H1 (cell line): ENCODE results near the gene CDK5R2. TPM values are rescaled to one million over a fixed set of nuclear protein-coding genes. Genes with fewer than 3 reads are reported as not detected.
A peak's percentile ranks its signal among the peaks of the same experiment; 100 is the strongest.

Source experiments
- CTCF ChIA-PET: fragments of 300-600 bp; sonication (Branson Sonifier 250); formaldehyde crosslinking; loops from one replicate; lab custom pipeline; 2021; ENCODE audit not compliant: partially characterized antibody; lab: Charles Lee
- POLR2A ChIA-PET: fragments of 300-600 bp; sonication (Branson Sonifier 250); formaldehyde crosslinking; loops from one replicate; lab custom pipeline; 2021; ENCODE audit warnings: inconsistent platforms; ENCODE audit not compliant: partially characterized antibody; lab: Charles Lee
- DNase-seq, 2 experiments: peaks; one replicate each; pipeline versions ENCODE4 v3.0.0 to v3.0.0-alpha.2; 2010 to 2022; ENCODE audit warnings: low spot score in 2 of 2, low read depth in 1 of 2, mixed read lengths in 1 of 2
- FAIRE-seq: peaks from 2 replicates; lab custom pipeline; 2011; peaks lifted over from hg19 to GRCh38; lab: Jason Lieb, UNC
- H2AFZ ChIP-seq: 2 replicates; pipeline ENCODE4 v1.8.1; 2012; ENCODE audit warnings: low read length, inconsistent platforms
- H2AK5ac ChIP-seq: 2 replicates; pipeline ENCODE4 v1.6.1; 2013; ENCODE audit warnings: low read depth, low read length
- H2BK120ac ChIP-seq: replicated peaks from 2 replicates; pipeline ENCODE3; 2013; ENCODE audit warnings: low read depth, low read length, inconsistent platforms
- H2BK12ac ChIP-seq: 2 replicates; pipeline ENCODE4 v1.6.1; 2013; ENCODE audit warnings: low read depth, low read length
- H2BK15ac ChIP-seq: 2 replicates; pipeline ENCODE4 v1.6.1; 2013; ENCODE audit warnings: low read length
- H2BK20ac ChIP-seq: 2 replicates; pipeline ENCODE4 v1.6.1; 2013; ENCODE audit warnings: low read length
- H2BK5ac ChIP-seq: 2 replicates; pipeline ENCODE4 v1.6.1; 2013; ENCODE audit warnings: low read depth, low read length
- H3K14ac ChIP-seq: 2 replicates; pipeline ENCODE4 v1.6.1; 2013; ENCODE audit warnings: inconsistent platforms; ENCODE audit not compliant: insufficient read length
- H3K18ac ChIP-seq: 2 replicates; pipeline ENCODE4 v1.6.1; 2013; ENCODE audit warnings: low read length; ENCODE audit errors: extremely low read depth
- H3K23ac ChIP-seq: 2 replicates; pipeline ENCODE4 v1.6.1; 2013; ENCODE audit warnings: inconsistent platforms; ENCODE audit not compliant: insufficient read length
- H3K23me2 ChIP-seq: 2 replicates; pipeline ENCODE4 v1.6.1; 2013; ENCODE audit warnings: low read depth, low read length
- H3K27ac ChIP-seq: 2 replicates; pipeline ENCODE4 v1.6.1; 2011; ENCODE audit warnings: low read depth, low read length, inconsistent platforms
- H3K27me3 ChIP-seq, 4 experiments: replicated peaks in 1 of 4; 1 replicate in 1 of 4; 2 replicates in 3 of 4; pipeline versions ENCODE4 v1.6.1 to v1.8.1; 2011 to 2013; ENCODE audit warnings: low read length in 3 of 4, mild to moderate bottlenecking in 3 of 4, inconsistent platforms in 2 of 4, mixed read lengths in 2 of 4, moderate library complexity in 1 of 4; ENCODE audit not compliant: control insufficient read depth in 3 of 4, insufficient read depth in 3 of 4; ENCODE audit errors: extremely low read depth in 1 of 4
- H3K36me3 ChIP-seq, 4 experiments: 2 replicates each; pipeline versions ENCODE4 v1.6.1 to v1.8.1; 2011 to 2013; ENCODE audit warnings: mild to moderate bottlenecking in 4 of 4, low read length in 3 of 4, moderate library complexity in 2 of 4, control low read depth in 1 of 4, inconsistent platforms in 1 of 4; ENCODE audit not compliant: insufficient read depth in 4 of 4, control insufficient read depth in 2 of 4
- H3K4ac ChIP-seq: replicated peaks from 2 replicates; pipeline ENCODE3; 2013; ENCODE audit warnings: low read length, low read depth, mixed read lengths, inconsistent platforms; ENCODE audit not compliant: insufficient read length
- H3K4me1 ChIP-seq, 4 experiments: replicated peaks in 1 of 4; 1 replicate in 1 of 4; 2 replicates in 3 of 4; pipeline versions ENCODE4 v1.6.1 to v1.8.1; 2011 to 2013; ENCODE audit warnings: low read length in 3 of 4, inconsistent platforms in 2 of 4, mixed read lengths in 1 of 4; ENCODE audit not compliant: insufficient read depth in 4 of 4, control insufficient read depth in 3 of 4
- H3K4me2 ChIP-seq, 2 experiments: 2 replicates each; pipeline versions ENCODE4 v1.6.1 to v1.8.1; 2011 to 2013; ENCODE audit warnings: low read depth in 2 of 2, low read length in 2 of 2, control low read depth in 1 of 2, inconsistent platforms in 1 of 2, mild to moderate bottlenecking in 1 of 2; ENCODE audit not compliant: insufficient read depth in 1 of 2
- H3K4me3 ChIP-seq, 4 experiments: fragments of 200-600, 300-600 bp in 1 of 4; sonication (generic), shearing (Covaris generic), sonication (Bioruptor Twin) in 1 of 4; 2 replicates each; pipeline versions ENCODE4 v1.5.1 to v1.8.1; 2011 to 2016; ENCODE audit warnings: low read length in 4 of 4, low read depth in 3 of 4, control low read depth in 2 of 4, inconsistent platforms in 2 of 4, mild to moderate bottlenecking in 2 of 4, mixed read lengths in 1 of 4, moderate library complexity in 1 of 4; ENCODE audit not compliant: insufficient read depth in 2 of 4; ENCODE audit errors: extremely low read depth in 1 of 4
- H3K56ac ChIP-seq: replicated peaks from 2 replicates; pipeline ENCODE3; 2013; ENCODE audit warnings: low read depth, mild to moderate bottlenecking, mixed read lengths, low read length, inconsistent platforms; ENCODE audit not compliant: insufficient read length
- H3K79me1 ChIP-seq: 2 replicates; pipeline ENCODE4 v1.6.1; 2013; ENCODE audit warnings: low read depth, low read length, control low read depth
- H3K79me2 ChIP-seq, 2 experiments: 2 replicates each; pipeline versions ENCODE4 v1.6.1 to v1.8.1; 2012 to 2013; ENCODE audit warnings: low read length in 2 of 2, mild to moderate bottlenecking in 2 of 2, inconsistent platforms in 1 of 2; ENCODE audit not compliant: insufficient read depth in 2 of 2, control insufficient read depth in 1 of 2
- H3K9ac ChIP-seq, 4 experiments: replicated peaks in 1 of 4; 1 replicate in 1 of 4; 2 replicates in 3 of 4; pipeline versions ENCODE4 v1.6.1 to v1.8.1; 2011 to 2013; ENCODE audit warnings: low read depth in 3 of 4, low read length in 3 of 4, control low read depth in 2 of 4, mild to moderate bottlenecking in 2 of 4, moderate library complexity in 2 of 4, inconsistent platforms in 1 of 4; ENCODE audit errors: extremely low read depth in 1 of 4
- H3K9me3 ChIP-seq, 2 experiments: 2 replicates each; pipeline versions ENCODE4 v1.6.1 to v1.8.1; 2012 to 2013; ENCODE audit warnings: mild to moderate bottlenecking in 2 of 2, moderate library complexity in 2 of 2, control low read depth in 1 of 2, inconsistent platforms in 1 of 2, low read depth in 1 of 2, low read length in 1 of 2, mixed read lengths in 1 of 2; ENCODE audit not compliant: insufficient read depth in 2 of 2
- H4K20me1 ChIP-seq, 2 experiments: replicated peaks in 1 of 2; 2 replicates each; pipeline versions ENCODE3 to v1.8.1; 2011 to 2013; ENCODE audit warnings: inconsistent platforms in 2 of 2, low read length in 2 of 2, mild to moderate bottlenecking in 1 of 2; ENCODE audit not compliant: insufficient read depth in 2 of 2, control insufficient read depth in 1 of 2
- H4K5ac ChIP-seq: 2 replicates; pipeline ENCODE4 v1.6.1; 2013; ENCODE audit warnings: low read length, low read depth, mixed read lengths, inconsistent platforms; ENCODE audit not compliant: insufficient read length
- H4K8ac ChIP-seq: 2 replicates; pipeline ENCODE4 v1.8.0; 2013; ENCODE audit warnings: mild to moderate bottlenecking, moderate library complexity, low read length, inconsistent platforms; ENCODE audit not compliant: insufficient read depth; ENCODE audit errors: extremely low read depth
- H4K91ac ChIP-seq: replicated peaks from 2 replicates; pipeline ENCODE3; 2013; ENCODE audit warnings: low read length, mixed read lengths, inconsistent platforms; ENCODE audit not compliant: insufficient read length
- BACH1 ChIP-seq: IDR thresholded peaks from 2 replicates; pipeline ENCODE4 v1.6.1; 2012; ENCODE audit warnings: low read length, improper control_type of control experiment
- CTCF ChIP-seq, 3 experiments: IDR thresholded peaks; 1 replicate in 2 of 3; 2 replicates in 1 of 3; pipeline versions ENCODE4 v1.5.1 to v1.6.1; 2011; ENCODE audit warnings: low read length in 3 of 3, mild to moderate bottlenecking in 3 of 3, inconsistent platforms in 2 of 3, low read depth in 1 of 3, moderate library complexity in 1 of 3; ENCODE audit not compliant: insufficient read depth in 1 of 3; ENCODE audit errors: control extremely low read depth in 1 of 3
- E2F6 ChIP-seq: IDR thresholded peaks from 2 replicates; pipeline ENCODE4 v1.6.1; 2012; ENCODE audit warnings: inconsistent platforms
- WGBS, 2 experiments: shearing (Covaris generic) in 1 of 2; methylation state at CpG; one replicate each; pipeline versions ENCODE4 v1.1.6 to v1.1.7; 2013 to 2015; ENCODE audit warnings: low lambda C conversion rate in 2 of 2, mixed read lengths in 2 of 2, inconsistent platforms in 1 of 2, low coverage in 1 of 2, missing lambda C conversion rate in 1 of 2; ENCODE audit not compliant: insufficient replicate concordance in 2 of 2, insufficient coverage in 1 of 2, insufficient read length in 1 of 2; ENCODE audit errors: extremely low coverage in 1 of 2, missing lambda C conversion rate in 1 of 2; 5-methylcytosine and 5-hydroxymethylcytosine counted together
- polyA plus RNA-seq, 7 experiments: library from polyadenylated mRNA; depleted of rRNA in 3 of 7; stranded (reverse) in 5 of 7; unstranded in 2 of 7; fragments of >200 nt in 5 of 7; fragments of 200-250 nt in 2 of 7; gene quantifications; 1 replicate in 5 of 7; 2 replicates in 1 of 7; 4 replicates in 1 of 7; pipeline versions ENCODE4 v1.2.1 to v1.2.3, GENCODE V29; 2011 to 2013; ENCODE audit warnings: missing spikeins in 2 of 7, mixed read lengths in 2 of 7
- total RNA-seq: library from RNA; stranded (reverse); fragmentation: NEBNext Ultra II Directional; extraction: Animal tissue kit (Norgen Biotek cat#: 25700); gene quantifications from 2 replicates; pipeline ENCODE4 v1.2.1, GENCODE V29; 2021

Gene CDK5R2
- total and polyA plus RNA-seq, 2 of the 8 experiments (the other 6 are each of a cell fraction or from before 2014, with no cell fraction given), result 0.14 TPM; not detected in 1

GRCh38 chr2:218985021-218985324 lies 25.5 kb downstream of the CDK5R2 start, which contains the start of gene FEV:
Gene FEV, minus strand, starts transcription at chr2:218985184. Its CDS starts 109 bp downstream, at chr2:218985075.
- H3K4me2 ChIP-seq, result peak within 1 kb of the TSS; percentile 46 to 67
- H2AK5ac ChIP-seq, result no peak within 1 kb of the TSS
- H4K5ac ChIP-seq, result no peak within 1 kb of the TSS
- H3K23ac ChIP-seq, result no peak within 1 kb of the TSS
- no peak within 1 kb of the TSS for H3K56ac ChIP-seq
- H3K4ac ChIP-seq, result no peak within 1 kb of the TSS
- peak within 1 kb of the TSS; percentile 32; the same call in 1 of the 2 replicates for H3K18ac ChIP-seq
- H2AFZ ChIP-seq, result no peak within 1 kb of the TSS
- TF ChIP-seq CTCF (IDR thresholded peaks at IDR 0.05; ENCODE audit: control extremely low read depth in 1 of 3, insufficient read depth in 1 of 3, low read depth in 1 of 3, low read length in 3 of 3), result no peak
- TF ChIP-seq E2F6, result no peak
- no peak for TF ChIP-seq BACH1
- H3K23me2 ChIP-seq, result peaks cover 3% of the 10 kb centered on the region; the same call in 1 of the 2 replicates
- H3K79me1 ChIP-seq, result no peaks in the 10 kb centered on the region
- H3K79me2 ChIP-seq, result no peaks in the 10 kb centered on the region
- H2BK15ac ChIP-seq, result no peak within 1 kb of the TSS
- H3K9ac ChIP-seq, result no peak within 1 kb of the TSS
- no peaks in the 10 kb centered on the region for H3K9me3 ChIP-seq
- FAIRE-seq (no peak), DNase-seq (no peak)
- ChIA-PET CTCF (interaction anchor here (0.6 to 13.0 kb wide), 8 partner anchors 11 to 173 kb away, joined by 3 to 284 read pairs (median 4); partner anchors contain the start of gene CRYBA2), POLR2A (interaction anchor here (0.7 to 1.0 kb wide), 3 partner anchors 8 to 15 kb away, joined by 3 to 4 read pairs (median 3); no protein-coding TSS in a partner anchor)
- H3K4me1 ChIP-seq, result peaks cover 0 to 21% (median 17%) of the 10 kb centered on the region in 4 experiments; a peak in 5 of 7 replicates
- peak within 1 kb of the TSS in 3 of 4 experiments; percentile 6 to 52 (median 32); a peak in 5 of 8 replicates for H3K4me3 ChIP-seq
- peaks cover 0 to 7% (median 0%) of the 10 kb centered on the region in 4 experiments; a peak in 1 of 8 replicates for H3K36me3 ChIP-seq
- peaks cover 95 to 99% (median 97%) of the 10 kb centered on the region in 4 experiments for H3K27me3 ChIP-seq
- H4K91ac ChIP-seq, result no peak within 1 kb of the TSS
- H2BK120ac ChIP-seq, result no peak within 1 kb of the TSS
- no peak within 1 kb of the TSS for H3K27ac ChIP-seq
- no peak within 1 kb of the TSS; the same call in 1 of the 2 replicates for H2BK20ac ChIP-seq
- WGBS, 2 experiments, result 3% methylated on average over 8 of the region's 32 CpGs; no CpG with 5 or more reads in 1 of the 2 experiments
- H2BK5ac ChIP-seq, result no peak within 1 kb of the TSS
- H4K8ac ChIP-seq, result peak within 1 kb of the TSS; percentile 88; the same call in 1 of the 2 replicates
- H4K20me1 ChIP-seq, result peaks cover 16 to 37% of the 10 kb centered on the region in 2 experiments
- H2BK12ac ChIP-seq, result peak within 1 kb of the TSS; percentile 60; the same call in 1 of the 2 replicates
- H3K14ac ChIP-seq, result no peak within 1 kb of the TSS
